HL-60/S4 (cell line): Measurements from ENCODE around the gene ABTB2.
"Not testable (repeated sequence)": the region's sequence is repeated elsewhere in the genome, so short reads cannot be mapped to it uniquely, and the experiment has no call there.

ENCODE experiments used
- in situ Hi-C: fragments of 300-500 bp; cut with MboI; formaldehyde crosslinking; loops from 2 replicates; pipeline ENCODE4 v1.14.3; 2022; ENCODE audit warnings: low sequenced_read_pairs

Gene ABTB2

DNA sequence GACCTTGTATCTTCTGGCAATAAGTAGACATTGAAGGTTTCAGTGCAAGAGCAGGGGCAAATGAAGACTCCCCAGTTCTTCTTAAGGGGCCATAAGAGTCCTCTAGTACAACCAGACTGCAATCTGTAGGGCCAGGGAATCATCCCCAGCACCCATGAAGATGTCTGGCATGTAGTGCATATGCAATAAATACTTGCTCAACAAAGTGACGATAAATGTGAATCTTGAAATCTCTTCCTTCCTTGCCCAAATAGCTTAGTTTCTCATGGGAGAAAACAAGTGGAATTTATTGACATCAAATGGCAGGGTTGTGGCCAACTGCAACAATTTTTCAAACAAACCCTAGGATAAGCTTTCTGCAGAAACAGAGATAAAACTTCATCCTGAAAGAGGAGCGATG, 107.6 kb downstream of the ABTB2 start:
- in situ Hi-C loops: loop anchor here (10.0 kb wide), 1 partner anchor 85 kb away; no protein-coding TSS in a partner anchor

DNA sequence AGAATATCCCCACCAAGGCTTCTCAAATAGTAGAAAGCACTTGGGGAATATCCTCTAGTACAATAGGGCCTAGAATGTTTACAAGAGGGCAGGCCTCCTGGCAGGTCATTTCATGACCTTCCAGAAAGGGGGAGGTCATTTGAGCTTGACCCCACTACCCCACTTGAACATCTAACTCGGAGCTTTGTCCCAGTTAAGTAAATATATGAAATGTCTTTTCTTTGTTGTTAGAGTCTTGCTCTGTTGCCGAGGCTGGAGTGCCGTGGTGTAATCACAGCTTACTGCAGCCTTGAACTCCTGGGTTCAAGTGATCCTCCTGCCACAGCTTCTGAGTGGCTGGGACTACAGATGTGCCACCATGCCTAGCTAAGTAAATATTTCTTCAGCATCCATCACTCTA, 108.4 kb downstream of the ABTB2 start:
- in situ Hi-C loops: no loop called here

DNA sequence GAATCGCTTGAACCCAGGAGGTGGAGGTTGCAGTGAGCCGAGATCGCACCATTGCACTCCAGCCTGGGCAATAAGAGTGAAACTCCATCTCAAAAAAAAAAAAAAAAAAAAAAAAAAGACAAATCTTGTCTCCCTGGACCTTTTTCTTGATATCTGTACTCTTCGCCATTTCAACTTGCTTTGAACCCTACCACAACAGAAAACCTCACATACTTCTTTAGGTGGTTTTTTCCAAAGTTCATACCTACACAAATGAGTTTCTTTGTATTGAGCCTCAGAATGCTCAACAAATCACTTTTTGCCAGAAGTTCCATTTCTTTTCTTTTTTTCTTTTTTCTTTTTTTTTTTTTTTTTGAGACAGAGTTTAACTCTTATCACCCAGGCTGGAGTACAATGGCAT, 111.3 kb downstream of the ABTB2 start:
- in situ Hi-C loops: not testable (repeated sequence)

DNA sequence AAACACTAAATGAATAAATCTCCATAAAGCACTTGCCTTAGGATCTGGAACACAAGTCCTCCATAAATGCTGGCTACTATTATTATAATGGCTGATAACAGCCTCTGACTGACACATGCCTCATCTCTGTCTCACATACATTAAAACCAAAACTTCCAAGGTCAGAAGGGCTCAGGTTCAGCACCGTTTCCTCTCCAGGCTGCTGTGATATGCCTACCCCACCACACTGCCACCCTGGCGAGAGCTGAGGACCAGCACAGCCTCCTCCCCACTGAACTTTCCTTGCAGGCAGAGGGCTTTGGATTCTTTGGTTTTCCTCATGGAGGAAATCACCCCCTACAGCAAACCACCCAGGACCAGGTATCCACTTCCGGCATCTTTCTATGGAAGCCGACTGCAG, 112.8 kb downstream of the ABTB2 start:
- in situ Hi-C loops: no loop called here

DNA sequence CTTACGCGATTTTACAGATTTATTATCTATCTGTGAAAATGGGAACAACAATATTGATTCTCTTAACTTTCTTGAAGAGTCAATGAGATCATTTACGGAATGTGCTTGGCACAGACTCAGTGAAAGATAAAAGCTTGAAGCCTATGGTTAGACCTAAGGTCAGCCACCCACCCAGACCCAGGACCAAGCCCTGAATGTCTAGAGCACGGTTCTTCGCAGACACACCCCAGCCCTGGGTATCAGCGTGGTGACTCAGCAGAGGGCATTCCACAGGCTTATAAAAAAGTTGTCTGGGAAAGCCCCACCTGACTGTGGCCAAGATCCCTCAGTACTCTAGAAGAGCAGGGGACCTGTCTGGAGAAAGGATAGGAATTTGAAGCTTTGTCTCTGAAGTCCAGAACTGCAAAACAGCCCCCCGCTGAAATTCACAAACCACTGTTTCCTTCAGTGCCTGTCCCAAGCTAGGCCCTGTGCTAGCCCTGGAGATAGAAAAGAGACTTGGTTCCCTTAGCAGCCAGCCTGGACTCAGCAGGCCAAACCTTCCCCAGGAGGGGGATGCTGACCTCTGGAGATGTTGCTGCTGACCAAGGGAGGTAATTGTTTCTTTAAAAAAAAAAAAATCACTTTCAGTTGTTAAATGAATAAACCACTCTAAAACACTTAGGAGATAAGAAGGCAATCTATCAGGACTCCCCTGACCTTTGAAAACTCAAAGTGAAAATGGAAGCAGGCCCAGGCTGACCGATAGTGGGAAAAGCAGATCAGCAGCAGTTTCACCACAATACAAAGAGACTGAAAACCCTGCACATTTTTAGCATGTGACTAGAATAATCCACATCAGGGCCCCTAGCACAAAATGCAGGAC, 114.0 kb downstream of the ABTB2 start:
- in situ Hi-C loops: no loop called here

DNA sequence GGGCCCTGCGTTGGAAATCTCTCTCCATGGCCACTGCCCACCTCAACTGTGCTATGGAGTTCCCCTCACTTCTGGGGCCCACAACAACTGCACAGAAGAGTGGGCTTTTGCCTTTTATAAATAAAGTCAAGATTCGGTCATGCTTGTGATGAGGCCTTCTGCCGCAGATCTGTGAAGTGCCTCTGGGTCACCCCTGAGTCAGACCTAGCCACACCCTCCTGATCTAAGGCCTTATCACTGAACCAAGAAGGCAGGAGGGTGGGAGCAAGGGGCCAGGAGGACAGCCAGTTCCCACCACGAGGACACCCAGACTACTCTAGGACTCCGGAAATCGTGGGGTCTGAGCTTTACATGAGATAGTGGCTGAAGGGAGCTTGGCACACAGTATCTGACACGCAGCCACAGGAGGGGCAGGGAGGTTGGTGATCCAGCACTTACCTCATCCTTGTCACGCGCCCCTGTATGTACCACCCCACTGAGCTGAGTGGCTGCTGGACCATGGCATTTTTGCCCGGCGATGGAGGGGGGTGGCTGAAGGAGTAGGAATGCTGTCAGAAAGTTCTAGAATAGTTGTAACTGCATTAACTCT, 115.7 kb downstream of the ABTB2 start:
- in situ Hi-C loops: no loop called here

DNA sequence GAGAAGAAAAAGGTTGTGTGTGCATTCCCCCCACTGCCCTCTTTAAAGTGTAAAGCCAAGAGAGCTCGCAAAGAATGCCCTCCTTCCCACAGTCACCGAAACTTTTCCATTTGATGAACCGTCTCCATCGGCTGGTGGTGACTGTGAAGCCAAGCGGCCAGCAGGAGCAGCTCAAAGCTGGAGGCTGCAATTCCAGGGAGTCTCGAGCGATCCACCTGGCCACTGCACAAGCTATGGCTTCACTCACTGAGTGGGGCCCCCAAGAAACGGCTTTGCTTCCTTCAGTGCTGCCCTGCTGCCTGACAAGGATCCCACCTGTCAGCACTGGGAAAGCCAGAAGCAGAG, 117.7 kb downstream of the ABTB2 start:
- in situ Hi-C loops: no loop called here

DNA sequence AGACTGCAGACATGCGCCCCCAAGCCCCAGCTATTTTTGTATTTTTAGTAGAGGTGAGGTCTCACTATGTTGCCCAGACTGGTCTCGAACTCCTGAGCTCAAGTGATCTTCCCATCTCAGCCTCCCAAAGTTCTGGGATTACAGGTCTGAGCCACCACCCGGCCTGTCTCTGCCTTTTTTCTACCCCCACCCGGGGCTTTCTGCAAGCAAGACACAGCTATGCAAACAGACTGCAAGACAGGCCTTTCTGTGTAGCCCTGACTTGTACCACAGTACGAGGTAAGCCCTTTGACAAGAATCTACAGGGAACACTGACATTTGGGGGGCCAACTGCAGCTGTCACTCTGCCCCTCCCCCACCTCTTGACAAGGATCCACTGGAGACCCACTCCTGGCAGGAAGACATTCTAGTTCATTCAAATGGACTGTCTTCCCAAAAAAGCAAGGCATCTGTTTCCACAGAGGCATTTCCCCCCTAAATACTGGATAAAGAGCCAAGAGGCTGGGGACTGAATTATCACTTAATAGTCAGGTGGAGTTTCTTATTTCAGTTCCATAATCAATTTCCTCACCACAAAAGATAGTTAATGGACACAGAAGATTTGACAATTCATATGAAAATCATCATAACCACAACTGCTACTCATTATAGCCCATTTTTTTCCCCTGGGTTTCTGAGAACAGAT, 118.2 kb downstream of the ABTB2 start:
- in situ Hi-C loops: loop anchor here (10.0 kb wide), 1 partner anchor 55 kb away; no protein-coding TSS in a partner anchor

DNA sequence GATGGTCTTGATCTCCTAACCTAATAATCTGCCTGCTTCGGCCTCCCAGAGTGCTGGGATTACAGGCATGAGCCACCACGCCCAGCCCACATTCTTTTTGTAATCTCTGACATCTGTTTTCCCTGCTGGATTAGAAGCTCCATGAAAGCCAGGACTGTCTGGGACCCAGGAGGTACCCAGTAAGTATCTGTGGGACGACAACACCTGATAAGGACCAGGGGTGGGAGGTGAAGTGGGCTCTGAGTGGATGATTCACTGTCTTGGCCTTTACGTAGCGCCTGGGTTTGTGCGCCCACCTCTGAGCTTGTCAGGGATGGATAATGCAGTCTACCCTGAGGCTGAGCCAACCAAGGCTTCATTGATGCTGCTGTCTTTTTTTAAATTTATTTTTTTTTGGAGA, 118.8 kb downstream of the ABTB2 start:
- in situ Hi-C loops: loop anchor here (10.0 kb wide), 1 partner anchor 56 kb away; no protein-coding TSS in a partner anchor

DNA sequence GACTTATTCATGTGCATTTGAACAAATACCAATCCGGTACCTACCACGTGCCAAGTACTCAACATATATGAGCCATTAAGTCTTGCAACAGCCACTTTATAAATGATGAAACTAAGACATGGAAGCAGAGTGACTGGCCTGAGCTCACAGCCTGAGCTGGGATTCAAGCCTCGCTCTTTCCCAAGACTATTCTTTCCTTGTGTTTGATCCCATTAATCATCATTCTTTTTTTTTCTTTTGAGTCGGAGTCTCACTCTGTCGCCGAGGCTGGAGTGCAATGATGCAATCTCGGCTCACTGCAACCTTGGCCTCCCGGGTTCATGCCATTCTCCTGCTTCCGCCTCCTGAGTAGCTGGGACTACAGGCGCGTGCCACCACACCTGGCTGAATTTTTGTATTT, 119.3 kb downstream of the ABTB2 start:
- in situ Hi-C loops: loop anchor here (10.0 kb wide), 1 partner anchor 56 kb away; no protein-coding TSS in a partner anchor

DNA sequence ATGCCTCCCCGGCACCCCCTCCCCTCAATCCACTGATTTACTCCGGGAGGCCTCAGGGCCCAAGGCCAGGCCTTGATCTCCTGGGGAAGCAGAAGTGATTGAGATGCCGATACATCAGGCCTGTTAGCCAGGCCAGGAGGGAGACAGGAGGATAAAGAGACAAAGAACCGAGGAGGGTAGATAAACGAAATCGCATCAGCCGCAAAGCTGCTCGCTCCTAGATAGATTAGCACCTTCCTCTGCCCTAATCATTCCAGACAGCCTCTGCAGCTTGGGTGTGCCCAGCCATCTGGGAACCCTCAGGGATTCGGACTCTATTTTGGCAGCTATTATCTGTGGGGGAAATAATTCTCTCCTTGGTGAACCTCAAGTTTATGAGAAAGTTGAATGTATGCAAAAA, 121.2 kb downstream of the ABTB2 start:
- in situ Hi-C loops: loop anchor here (10.0 kb wide), 1 partner anchor 58 kb away; no protein-coding TSS in a partner anchor

DNA sequence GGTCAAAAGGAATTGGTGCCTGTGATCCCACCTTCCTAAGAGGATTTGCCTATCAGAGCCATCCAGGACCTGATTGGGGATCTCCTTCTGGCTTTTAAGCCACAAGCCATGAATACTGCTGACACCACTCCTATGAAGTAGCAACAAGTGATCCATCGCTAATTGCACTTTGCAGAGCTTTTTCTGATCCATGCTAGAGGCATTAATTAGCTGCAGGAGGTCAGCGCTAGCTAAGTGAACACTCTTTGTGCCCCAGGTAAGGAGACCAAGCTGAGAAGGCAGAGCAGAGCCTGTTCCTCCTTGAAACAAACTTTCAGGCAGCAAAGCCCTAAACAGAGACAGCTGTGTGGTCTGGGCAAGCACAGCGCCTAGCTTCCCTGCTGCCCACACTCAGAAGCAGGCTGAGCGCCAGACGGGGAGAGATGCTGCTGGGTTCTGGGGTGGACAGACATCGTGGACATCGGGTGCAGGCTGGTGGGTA, 122.2 kb downstream of the ABTB2 start:
- in situ Hi-C loops: loop anchor here (10.0 kb wide), 1 partner anchor 59 kb away; no protein-coding TSS in a partner anchor

DNA sequence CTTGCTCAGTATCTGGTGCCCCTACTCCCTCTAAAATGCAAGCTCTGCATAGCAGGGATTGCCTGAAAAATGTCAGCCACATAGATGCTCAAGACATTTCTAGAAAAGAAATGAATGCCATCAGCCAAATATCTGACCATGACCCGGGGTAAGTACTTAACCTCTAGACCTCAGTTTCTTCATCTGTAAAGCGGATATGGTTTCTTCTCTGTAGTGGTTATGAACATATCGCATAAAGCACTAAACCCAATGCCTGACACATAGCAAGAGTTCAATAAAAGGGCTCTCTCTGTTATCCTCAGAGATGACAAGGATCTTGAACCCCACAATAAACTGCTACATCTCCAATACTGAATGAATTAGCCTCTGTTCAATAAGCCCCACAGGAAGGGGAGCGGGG, 122.6 kb downstream of the ABTB2 start:
- in situ Hi-C loops: loop anchor here (10.0 kb wide), 1 partner anchor 60 kb away; no protein-coding TSS in a partner anchor

DNA sequence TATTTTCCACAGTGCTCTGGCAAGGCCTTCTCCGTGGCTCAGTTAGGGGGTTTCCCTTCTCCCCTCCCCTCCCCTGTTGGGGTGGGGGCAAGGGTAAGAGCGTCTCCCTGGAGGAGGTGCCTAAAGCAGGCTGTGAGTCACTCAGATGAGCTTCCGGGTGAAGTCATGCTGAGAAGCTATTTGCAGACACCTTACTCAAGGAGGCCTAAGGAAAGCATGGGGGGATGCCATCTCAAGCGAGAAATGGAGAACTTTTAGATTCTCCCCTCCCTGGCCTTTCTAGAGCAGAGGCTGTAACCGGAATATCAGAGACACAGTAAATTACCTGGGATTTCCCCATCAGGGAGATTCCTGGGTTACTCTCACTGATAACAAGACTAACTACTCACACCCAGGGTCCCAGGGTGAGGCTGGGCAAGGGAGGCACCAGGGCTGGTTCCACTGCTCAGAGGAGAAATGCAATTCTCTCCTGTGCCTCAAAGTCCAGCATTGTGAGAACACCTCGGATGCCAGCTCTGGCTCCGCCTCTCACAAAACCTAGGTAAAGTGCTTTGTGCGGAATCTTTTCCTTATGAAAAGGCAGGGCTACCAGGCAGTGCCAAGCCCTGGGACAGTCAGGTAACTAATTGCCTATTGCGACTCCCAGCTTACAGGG, 123.6 kb downstream of the ABTB2 start:
- in situ Hi-C loops: loop anchor here (10.0 kb wide), 1 partner anchor 61 kb away; no protein-coding TSS in a partner anchor

DNA sequence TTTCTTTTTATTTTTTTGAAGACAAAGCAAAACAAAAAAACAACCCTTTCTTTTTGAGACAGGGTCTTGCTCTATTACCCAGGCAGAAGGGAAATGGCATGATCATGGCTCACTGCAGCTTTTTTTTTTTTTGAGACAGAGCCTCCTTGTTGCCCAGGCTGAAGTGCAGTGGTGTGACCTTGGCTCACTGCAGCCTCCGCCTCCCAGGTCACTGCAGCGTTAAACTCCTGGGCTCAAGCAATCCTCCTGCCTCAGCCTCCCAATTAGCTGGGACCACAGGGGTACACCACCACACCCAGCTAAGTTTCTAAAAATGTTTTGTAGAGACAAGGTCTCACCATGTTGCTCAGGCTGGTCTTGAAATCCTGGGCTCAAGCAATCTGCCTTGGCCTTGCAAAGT, 124.6 kb downstream of the ABTB2 start:
- in situ Hi-C loops: loop anchor here (10.0 kb wide), 1 partner anchor 62 kb away; no protein-coding TSS in a partner anchor

DNA sequence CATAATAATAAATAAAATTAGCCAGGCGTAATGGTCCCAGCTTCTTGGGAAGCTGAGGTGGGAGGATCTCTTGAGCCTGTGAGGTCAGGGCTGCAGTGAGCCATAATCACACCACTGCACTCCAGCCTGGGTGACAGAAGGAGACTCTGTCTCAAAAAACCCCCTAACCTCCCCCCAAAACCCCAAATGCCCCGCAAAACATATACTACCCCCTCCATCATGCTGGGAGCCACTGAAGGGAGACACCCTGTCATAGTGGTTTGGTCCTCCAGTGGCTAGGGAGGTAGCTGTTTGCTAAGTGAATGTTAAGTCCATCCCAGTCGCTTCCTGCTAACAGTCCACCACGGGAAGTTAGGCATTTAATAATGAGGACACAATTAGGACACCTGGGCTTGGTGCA, 125.0 kb downstream of the ABTB2 start:
- in situ Hi-C loops: loop anchor here (10.0 kb wide), 1 partner anchor 62 kb away; no protein-coding TSS in a partner anchor

DNA sequence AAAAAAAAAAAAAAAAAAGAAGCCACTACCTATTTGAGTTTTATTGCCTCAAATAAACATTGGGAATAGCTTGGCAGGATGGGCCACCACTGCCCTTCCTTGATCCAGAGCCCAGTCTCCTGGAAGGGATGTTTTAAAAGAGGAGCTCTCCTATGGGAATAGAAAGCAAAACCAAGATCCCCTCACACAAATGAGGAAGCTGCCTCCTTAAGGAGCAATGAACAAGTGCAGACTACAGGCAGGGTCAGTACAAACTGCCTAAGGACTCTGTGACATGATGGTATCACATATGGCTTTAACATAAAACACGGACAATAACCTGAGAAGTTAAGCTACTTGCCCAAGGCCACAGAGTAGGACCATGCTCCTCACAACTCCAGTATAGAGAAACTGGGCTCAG, 131.6 kb downstream of the ABTB2 start:
- in situ Hi-C loops: no loop called here

DNA sequence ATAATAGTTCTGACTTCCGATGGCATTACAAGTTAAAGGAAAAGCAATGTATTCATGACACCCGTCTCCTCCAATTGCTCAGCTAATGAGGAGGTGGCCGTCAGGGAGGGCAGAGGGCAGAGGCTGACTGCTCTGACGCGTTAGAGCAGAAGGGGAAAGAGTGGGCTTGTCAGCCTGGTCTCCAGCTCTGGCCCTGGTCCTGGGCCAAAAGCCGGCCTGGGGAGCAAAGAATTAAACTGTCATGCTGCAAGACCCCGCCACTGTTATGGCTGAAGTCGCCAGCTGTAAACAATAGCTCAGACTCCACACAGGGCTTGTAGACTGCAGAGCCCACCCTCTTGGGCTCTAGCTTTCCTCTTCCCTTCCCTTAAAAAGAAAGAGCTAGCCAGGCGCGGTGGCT, 132.7 kb downstream of the ABTB2 start:
- in situ Hi-C loops: no loop called here

DNA sequence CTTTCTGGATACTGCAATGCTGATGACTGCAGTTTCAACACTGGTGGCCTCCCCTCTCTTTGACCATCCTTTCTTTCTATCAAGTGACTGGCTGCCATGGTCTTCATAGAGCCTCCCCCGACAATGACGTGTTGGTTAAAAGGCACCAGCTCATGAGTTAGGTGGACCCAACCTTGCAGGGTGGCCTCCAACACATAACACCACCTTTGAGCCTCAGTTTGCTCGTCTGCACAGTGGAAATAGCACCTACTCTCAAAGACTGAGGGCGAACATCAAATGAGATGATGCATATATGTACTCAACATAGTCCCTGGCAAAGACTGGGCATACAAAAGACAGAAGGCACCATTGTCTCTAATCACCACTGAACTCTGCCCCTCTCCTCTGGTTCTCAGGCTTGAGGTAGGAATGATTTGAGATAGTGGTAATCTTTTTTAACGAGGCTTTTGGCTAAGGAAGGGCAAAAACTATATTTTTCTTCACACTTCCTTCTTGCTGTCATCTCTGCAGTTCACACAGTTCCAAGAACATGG, 133.3 kb downstream of the ABTB2 start:
- in situ Hi-C loops: no loop called here

DNA sequence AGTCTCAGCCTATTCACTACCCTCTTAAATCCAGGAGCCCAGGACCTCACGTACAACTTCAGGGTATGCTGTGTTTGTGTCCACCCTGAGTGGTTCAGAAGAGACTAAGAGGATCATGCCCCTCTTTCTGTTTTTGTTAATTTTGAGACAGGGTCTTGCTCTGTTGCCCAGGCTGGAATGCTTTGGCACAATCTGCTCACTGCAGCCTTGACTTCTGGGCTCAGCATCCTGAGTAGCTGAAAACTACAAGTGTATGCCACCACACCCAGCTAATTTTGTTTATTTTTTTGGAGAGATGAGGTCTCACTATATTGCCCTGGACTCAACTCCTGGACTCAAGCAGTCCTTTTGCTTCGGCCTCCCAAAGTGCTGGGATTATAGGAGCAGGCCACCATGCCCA, 133.9 kb downstream of the ABTB2 start:
- in situ Hi-C loops: no loop called here
